Measurements from ENCODE around the gene MCM6.

Gene MCM6

GRCh38 chr2:135792401-135793150 lies 83.7 kb downstream of the MCM6 start:
- no peak for TF ChIP-seq TOX (CRISPR knock-in tag; IDR thresholded peaks at IDR 0.05; ENCODE audit: borderline replicate concordance)
- TF ChIP-seq CSDC2 (CRISPR knock-in tag; IDR thresholded peaks at IDR 0.05) = no peak
- TF ChIP-seq CREB5 (CRISPR knock-in tag; IDR thresholded peaks at IDR 0.05; ENCODE audit: low read depth) = no peak
- no peak for TF ChIP-seq ZFP3 (CRISPR knock-in tag; IDR thresholded peaks at IDR 0.05)
- no peak for TF ChIP-seq ZNF70 (CRISPR knock-in tag; IDR thresholded peaks at IDR 0.05)
- TF ChIP-seq CSRNP3 (CRISPR knock-in tag; IDR thresholded peaks at IDR 0.05) = no peak
- no peak for ATAC-seq

- no peak for TF ChIP-seq BACH2 (CRISPR knock-in tag; IDR thresholded peaks at IDR 0.05; ENCODE audit: borderline replicate concordance)
- no peak for TF ChIP-seq CREB5 (CRISPR knock-in tag; IDR thresholded peaks at IDR 0.05; ENCODE audit: low read depth)
- TF ChIP-seq ESRRG (CRISPR knock-in tag; IDR thresholded peaks at IDR 0.05) = no peak
- no peak for TF ChIP-seq ZNF70 (CRISPR knock-in tag; IDR thresholded peaks at IDR 0.05)
- no peak for TF ChIP-seq ZNF565 (CRISPR knock-in tag; conservative IDR thresholded peaks at IDR 0.05; ENCODE audit: low read depth)
- no peak for TF ChIP-seq ARNTL (CRISPR knock-in tag; IDR thresholded peaks at IDR 0.05; ENCODE audit: borderline replicate concordance, low read depth)
- no peak for TF ChIP-seq ZNF8 (CRISPR knock-in tag; IDR thresholded peaks at IDR 0.05)
- no peak for TF ChIP-seq ZC3H10 (CRISPR knock-in tag; IDR thresholded peaks at IDR 0.05)
- TF ChIP-seq GLIS3 (CRISPR knock-in tag; IDR thresholded peaks at IDR 0.05) = no peak
- TF ChIP-seq TSHZ2 (CRISPR knock-in tag; IDR thresholded peaks at IDR 0.05) = no peak
- no peak for TF ChIP-seq CSDC2 (CRISPR knock-in tag; IDR thresholded peaks at IDR 0.05)
- no peak for TF ChIP-seq CSRNP3 (CRISPR knock-in tag; IDR thresholded peaks at IDR 0.05)
- TF ChIP-seq TCF4 (CRISPR knock-in tag; IDR thresholded peaks at IDR 0.05; ENCODE audit: borderline replicate concordance) = no peak
- ATAC-seq = no peak
These were observed 84.6 kb downstream of the MCM6 start for GRCh38 chr2:135791418-135792190.

GRCh38 chr2:135790423-135790822 lies 85.8 kb downstream of the MCM6 start:
- no peak for ATAC-seq
- TF ChIP-seq ZC3H10 (CRISPR knock-in tag; IDR thresholded peaks at IDR 0.05) (no peak), ZNF565 (CRISPR knock-in tag; conservative IDR thresholded peaks at IDR 0.05; ENCODE audit: low read depth) (no peak), TSHZ2 (CRISPR knock-in tag; IDR thresholded peaks at IDR 0.05) (no peak), POU6F1 (CRISPR knock-in tag; IDR thresholded peaks at IDR 0.05; ENCODE audit: borderline replicate concordance, low read depth) (no peak), ZNF70 (CRISPR knock-in tag; IDR thresholded peaks at IDR 0.05) (no peak), GLIS3 (CRISPR knock-in tag; IDR thresholded peaks at IDR 0.05) (no peak), PPARA (CRISPR knock-in tag; IDR thresholded peaks at IDR 0.05; ENCODE audit: borderline replicate concordance) (no peak), CSDC2 (CRISPR knock-in tag; IDR thresholded peaks at IDR 0.05) (no peak), RARB (CRISPR knock-in tag; IDR thresholded peaks at IDR 0.05) (no peak), CREB5 (CRISPR knock-in tag; IDR thresholded peaks at IDR 0.05; ENCODE audit: low read depth) (no peak), SNAI2 (CRISPR knock-in tag; IDR thresholded peaks at IDR 0.05) (no peak)
